Activated CD4-positive, alpha-beta memory T cell treated with anti-CD3 and anti-CD28 coated beads, Interleukin-2, amount 10 ng/mL, durations not matched to agents 7 days and 5 days (primary cell): ENCODE measurements around the gene ELMO1. TPM values are rescaled to one million over a fixed set of nuclear protein-coding genes. Genes with fewer than 3 reads are reported as not detected.

Source experiments
- CTCF ChIA-PET: fragments of 350-600 bp; sonication (Branson Sonifier 250); formaldehyde crosslinking; loops from one replicate; lab custom pipeline; 2021; ENCODE audit warnings: antibody characterized with exemption, inconsistent platforms; lab: Charles Lee
- POLR2A ChIA-PET: fragments of 350-600 bp; sonication (Branson Sonifier 250); formaldehyde crosslinking; loops from one replicate; lab custom pipeline; 2021; ENCODE audit warnings: antibody characterized with exemption; lab: Charles Lee
- DNase-seq: peaks from one replicate; pipeline ENCODE4 v3.0.0-alpha.2; 2020
- H3K27ac Mint-ChIP-seq: one replicate; pipeline ENCODE4 v1.8.0; 2021; ENCODE audit warnings: mild to moderate bottlenecking, mixed read lengths
- H3K27me3 Mint-ChIP-seq: one replicate; pipeline ENCODE4 v1.8.0; 2021; ENCODE audit warnings: mixed read lengths
- H3K36me3 Mint-ChIP-seq: one replicate; pipeline ENCODE4 v1.8.0; 2021; ENCODE audit warnings: low read depth, mixed read lengths
- H3K4me1 Mint-ChIP-seq: one replicate; pipeline ENCODE4 v1.8.0; 2021; ENCODE audit warnings: mixed read lengths
- H3K4me3 Mint-ChIP-seq: one replicate; pipeline ENCODE4 v1.8.0; 2021; ENCODE audit warnings: mild to moderate bottlenecking, mixed read lengths
- H3K9me3 Mint-ChIP-seq: one replicate; pipeline ENCODE4 v1.8.0; 2021; ENCODE audit warnings: mixed read lengths
- total RNA-seq, 2 experiments: library from RNA; stranded (reverse); gene quantifications; one replicate each; pipeline ENCODE4 v1.2.3, GENCODE V29; 2021

The ELMO1 gene
- total RNA-seq, 2 experiments from 2014 or later: 100 to 102 TPM

DNA sequence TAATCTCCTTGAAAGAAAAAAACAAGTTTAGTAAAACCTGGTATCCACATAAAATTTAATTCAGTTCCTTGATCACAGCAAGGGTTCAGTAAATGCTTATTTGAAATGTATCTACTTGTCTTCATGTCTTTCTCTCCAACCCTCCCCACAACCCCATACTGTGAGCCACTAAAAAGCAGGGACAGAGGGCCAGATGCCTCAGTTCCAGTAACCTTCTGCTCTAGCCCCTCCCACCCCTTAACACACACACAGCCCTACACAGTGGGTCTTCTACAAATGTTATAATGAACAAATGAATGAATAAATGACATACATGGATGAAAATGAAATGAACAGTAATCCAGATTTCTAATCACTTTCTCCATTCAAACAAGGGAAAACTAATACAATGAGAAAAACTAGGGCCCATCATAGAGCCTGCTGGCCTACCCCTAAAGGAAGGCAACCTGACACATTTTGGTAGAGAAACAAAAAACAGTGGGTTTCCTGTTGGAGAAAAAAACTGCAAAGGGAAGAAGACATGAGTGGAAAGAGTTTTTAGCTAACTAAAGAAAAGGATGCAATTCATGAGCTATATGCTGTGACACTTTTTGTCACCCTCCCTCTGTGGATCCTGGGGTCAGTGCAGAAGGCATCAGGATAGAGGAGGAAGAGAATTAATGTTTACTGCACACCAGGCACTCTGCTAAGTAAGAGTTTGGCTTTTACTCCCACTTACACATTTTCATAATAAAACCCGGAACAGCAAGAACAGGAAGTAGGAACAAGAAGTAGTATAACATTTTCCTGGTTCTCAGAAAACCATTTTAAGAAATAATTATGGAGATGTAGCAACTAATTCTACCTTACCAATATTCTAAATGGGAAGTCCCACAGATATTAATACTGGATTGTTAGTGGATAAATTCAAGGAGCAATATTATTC is 38.1 kb downstream of the ELMO1 start:
- peaks cover 19% of the 10 kb centered on the region for H3K36me3 Mint-ChIP-seq
- peaks cover 54% of the 10 kb centered on the region for H3K4me1 Mint-ChIP-seq
- ChIA-PET CTCF (interaction anchor here (0.5 to 4.4 kb wide), 3 partner anchors 38 to 138 kb away, joined by 3 to 32 read pairs (median 12); partner anchors contain the start of gene ELMO1), POLR2A (interaction anchor here (0.8 to 2.7 kb wide), 7 partner anchors 29 to 39 kb away, joined by 3 to 18 read pairs (median 3); partner anchors contain the start of gene ELMO1)
- DNase-seq: no peak
- no peaks in the 10 kb centered on the region for H3K27me3 Mint-ChIP-seq
- peak overlapping the region; percentile 49 for H3K4me3 Mint-ChIP-seq
- H3K9me3 Mint-ChIP-seq: peaks cover 6% of the 10 kb centered on the region
- peak overlapping the region; percentile 82 for H3K27ac Mint-ChIP-seq

DNA sequence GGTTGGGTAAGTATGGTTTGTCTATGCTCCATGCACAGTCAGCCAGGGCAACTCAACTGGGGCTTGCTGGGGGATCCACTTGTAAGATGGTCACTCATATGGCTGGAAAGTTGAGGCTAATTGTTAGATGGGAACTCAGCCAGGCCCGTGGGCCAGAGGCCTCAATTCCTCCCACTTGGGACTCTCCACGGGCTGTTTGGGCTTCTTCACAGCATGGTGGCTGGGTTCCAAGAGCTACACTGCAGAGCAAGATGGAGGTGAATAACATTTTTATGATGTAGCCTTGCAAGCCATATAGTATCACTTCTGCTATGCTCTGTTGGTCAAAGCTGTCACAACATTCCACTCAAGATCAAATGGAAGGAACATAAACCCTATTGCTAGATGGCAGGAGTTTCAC is 39.2 kb downstream of the ELMO1 start:
- peaks cover 54% of the 10 kb centered on the region for H3K4me1 Mint-ChIP-seq

DNA sequence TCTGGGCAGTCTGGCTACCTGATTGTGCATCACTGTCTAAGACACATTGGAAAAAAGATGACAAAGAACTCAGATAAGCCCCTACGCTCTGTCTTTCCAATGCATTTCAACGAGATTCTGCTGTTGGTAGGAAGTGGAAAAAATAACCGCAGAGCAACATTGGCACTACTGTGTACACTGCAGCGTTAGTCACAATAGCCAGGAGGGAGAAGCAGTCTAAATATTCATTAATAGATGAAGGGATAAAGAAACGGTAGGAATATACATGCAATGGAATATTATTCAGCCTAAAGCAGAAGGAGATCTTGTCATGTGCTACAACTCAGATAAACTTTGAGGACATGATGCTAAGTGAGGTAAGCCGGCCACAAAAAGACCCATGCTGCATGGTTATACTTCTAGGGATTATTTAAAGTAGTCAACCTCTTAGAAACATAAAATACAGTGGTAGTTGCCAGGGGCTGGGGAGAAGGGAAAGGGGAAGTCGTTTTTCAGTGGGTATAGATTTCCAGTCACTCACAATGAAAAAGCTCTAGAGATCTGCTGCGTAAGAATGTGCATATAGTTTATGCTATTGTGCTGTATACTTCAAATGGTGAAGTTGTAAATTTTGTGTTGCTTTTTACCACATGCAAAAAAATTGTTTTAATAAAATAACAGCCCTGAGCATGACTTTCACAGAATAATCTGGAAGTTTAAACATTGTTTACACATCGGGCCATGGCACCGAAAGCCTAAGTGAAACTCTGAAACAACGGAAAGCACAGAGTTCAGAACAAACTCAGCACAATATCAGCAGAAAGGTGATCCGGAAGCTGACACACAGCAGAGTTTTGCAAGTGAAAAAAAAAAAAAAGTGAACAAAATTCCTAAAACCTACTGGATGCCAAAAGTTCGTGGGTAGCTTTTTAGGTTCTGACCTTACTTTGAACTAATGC is 40.1 kb downstream of the ELMO1 start:
- Mint-ChIP-seq H3K27ac (peak overlapping the region; percentile 82), H3K27me3 (no peaks in the 10 kb centered on the region), H3K4me3 (peak overlapping the region; percentile 73), H3K9me3 (peaks cover 6% of the 10 kb centered on the region), H3K4me1 (peaks cover 54% of the 10 kb centered on the region), H3K36me3 (peaks cover 23% of the 10 kb centered on the region)
- DNase-seq: peak; percentile 30
- ChIA-PET POLR2A (interaction anchor here (0.8 to 2.7 kb wide), 10 partner anchors 12 to 111 kb away, joined by 3 to 18 read pairs (median 4); partner anchors contain the start of gene ELMO1), CTCF (interaction anchor here (0.9 to 4.4 kb wide), 4 partner anchors 29 to 55 kb away, joined by 3 to 32 read pairs (median 8); partner anchors contain the start of gene ELMO1)

More for the DNA sequence above, 39.2 kb downstream of the ELMO1 start:
- CTCF ChIA-PET: interaction anchor here (0.9 to 4.4 kb wide), 3 partner anchors 32 to 56 kb away, joined by 5 to 32 read pairs (median 12); partner anchors contain the start of gene ELMO1
- Mint-ChIP-seq H3K27me3 (no peaks in the 10 kb centered on the region), H3K36me3 (peaks cover 24% of the 10 kb centered on the region), H3K4me3 (peak overlapping the region; percentile 73), H3K27ac (peak overlapping the region; percentile 82), H3K9me3 (peaks cover 6% of the 10 kb centered on the region)
- DNase-seq: no peak
- POLR2A ChIA-PET: interaction anchor here (0.8 to 2.7 kb wide), 12 partner anchors 11 to 110 kb away, joined by 3 to 18 read pairs (median 4); partner anchors contain the start of gene ELMO1

DNA sequence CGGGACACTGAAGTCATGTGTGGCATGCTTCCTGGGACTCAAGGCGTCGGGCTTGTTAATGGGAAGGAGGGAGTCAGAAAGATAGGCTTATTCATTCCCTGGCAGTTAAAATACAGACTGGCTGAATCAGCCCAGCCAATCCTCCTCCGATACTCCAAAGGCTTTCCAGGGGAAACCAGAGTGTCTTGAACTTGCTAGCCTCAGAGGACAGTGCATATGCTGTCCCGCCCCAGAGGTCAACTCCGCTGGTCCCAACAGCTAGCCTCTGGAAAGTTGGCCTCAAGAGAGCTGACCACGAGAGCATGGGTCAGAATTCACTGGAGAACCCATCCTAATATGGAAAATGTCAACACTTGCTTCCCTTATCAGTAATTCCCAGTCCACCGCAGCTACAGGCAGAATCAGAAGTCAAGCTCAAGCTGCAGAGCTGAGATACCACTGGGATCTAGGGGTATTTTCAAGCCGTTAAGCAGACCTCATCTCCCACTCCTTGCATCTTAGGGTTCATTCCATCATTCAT is 43.0 kb downstream of the ELMO1 start:
- peaks cover 17% of the 10 kb centered on the region for H3K9me3 Mint-ChIP-seq
- H3K27ac Mint-ChIP-seq: no peak overlapping the region
- no peak for DNase-seq
- H3K4me1 Mint-ChIP-seq: peaks cover 39% of the 10 kb centered on the region
- H3K4me3 Mint-ChIP-seq: no peak overlapping the region
- peaks cover 31% of the 10 kb centered on the region for H3K36me3 Mint-ChIP-seq
- CTCF ChIA-PET: no interaction called here
- H3K27me3 Mint-ChIP-seq: no peaks in the 10 kb centered on the region
- POLR2A ChIA-PET: no interaction called here

- CTCF ChIA-PET: no interaction called here
- Mint-ChIP-seq H3K27me3 (no peaks in the 10 kb centered on the region), H3K4me1 (peaks cover 34% of the 10 kb centered on the region), H3K27ac (no peak overlapping the region), H3K4me3 (no peak overlapping the region), H3K36me3 (peaks cover 35% of the 10 kb centered on the region), H3K9me3 (peaks cover 17% of the 10 kb centered on the region)
- no peak for DNase-seq
- POLR2A ChIA-PET: no interaction called here
These were observed 43.5 kb downstream of the ELMO1 start for GRCh38 chr7:37405128-37405527.

GRCh38 chr7:37399876-37400421 is 48.7 kb downstream of the ELMO1 start:
- DNase-seq: no peak
- peaks cover 17% of the 10 kb centered on the region for H3K9me3 Mint-ChIP-seq
- H3K36me3 Mint-ChIP-seq: peaks cover 32% of the 10 kb centered on the region
- peaks cover 12% of the 10 kb centered on the region for H3K4me1 Mint-ChIP-seq
- ChIA-PET POLR2A (no interaction called here), CTCF (no interaction called here)
- no peaks in the 10 kb centered on the region for H3K27me3 Mint-ChIP-seq
- no peak overlapping the region for H3K27ac Mint-ChIP-seq
- H3K4me3 Mint-ChIP-seq: no peak overlapping the region

DNA sequence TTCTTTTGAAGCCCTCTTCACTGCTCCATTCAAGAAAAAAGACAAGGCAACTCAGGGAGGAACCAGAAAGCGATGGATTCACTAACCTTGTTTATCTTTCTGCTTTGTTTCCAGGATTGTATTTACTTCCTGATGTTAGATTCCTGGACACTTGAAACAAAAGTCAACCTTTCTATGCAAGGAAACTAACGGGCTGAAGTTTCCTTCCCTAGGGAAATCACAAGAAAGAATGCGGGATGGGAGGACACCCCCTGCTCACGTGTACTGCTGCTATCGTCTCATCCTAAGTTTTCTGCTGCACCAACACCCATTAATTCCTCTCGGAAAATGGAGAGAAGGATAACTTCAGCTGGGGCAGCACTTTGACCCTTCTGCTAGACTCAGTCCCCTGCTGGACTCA is 50.3 kb downstream of the ELMO1 start:
- no peak overlapping the region for H3K4me3 Mint-ChIP-seq
- ChIA-PET POLR2A (no interaction called here), CTCF (no interaction called here)
- H3K27me3 Mint-ChIP-seq: no peaks in the 10 kb centered on the region
- peaks cover 21% of the 10 kb centered on the region for H3K4me1 Mint-ChIP-seq
- no peak for DNase-seq
- H3K9me3 Mint-ChIP-seq: peaks cover 17% of the 10 kb centered on the region
- H3K36me3 Mint-ChIP-seq: peaks cover 28% of the 10 kb centered on the region
- H3K27ac Mint-ChIP-seq: no peak overlapping the region

DNA sequence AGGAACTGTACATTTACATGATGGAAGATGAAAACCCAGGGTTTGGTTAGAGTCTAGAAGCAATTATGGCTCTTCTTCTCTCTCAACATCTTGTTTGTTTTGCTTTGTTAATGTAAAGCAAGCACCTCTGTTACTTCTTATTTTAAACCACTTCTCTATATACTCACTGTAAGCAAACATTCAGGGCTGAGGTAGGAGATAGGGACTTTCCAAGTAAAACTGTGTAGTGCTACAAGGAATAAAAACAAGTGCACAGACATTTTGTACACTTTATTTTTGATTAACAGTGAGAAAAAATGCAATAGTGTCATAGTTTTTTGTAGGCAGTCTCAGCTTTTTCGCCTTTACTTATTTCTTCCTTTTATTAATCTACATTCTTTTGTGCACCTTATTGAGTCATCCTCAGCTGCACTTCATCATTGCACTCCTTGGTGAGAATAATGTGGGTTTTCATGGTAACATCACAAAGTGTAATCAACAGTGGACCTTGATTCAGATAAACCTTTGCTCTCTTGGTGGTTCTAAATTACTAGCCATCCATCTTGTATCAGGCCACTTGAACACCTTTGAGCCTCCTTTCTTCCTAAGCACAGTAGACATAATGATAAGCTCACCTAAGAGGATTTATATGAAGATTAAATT is 52.9 kb downstream of the ELMO1 start:
- Mint-ChIP-seq H3K9me3 (peaks cover under 1% of the 10 kb centered on the region), H3K4me3 (no peak overlapping the region), H3K27me3 (no peaks in the 10 kb centered on the region), H3K27ac (no peak overlapping the region), H3K4me1 (peaks cover 22% of the 10 kb centered on the region), H3K36me3 (peaks cover 7% of the 10 kb centered on the region)
- DNase-seq: no peak
- CTCF ChIA-PET: no interaction called here
- POLR2A ChIA-PET: interaction anchor here (1.2 kb wide), 1 partner anchor 13 kb away, joined by 4 read pairs; no protein-coding TSS in a partner anchor

- H3K9me3 Mint-ChIP-seq: no peaks in the 10 kb centered on the region
- CTCF ChIA-PET: no interaction called here
- no peak overlapping the region for H3K4me3 Mint-ChIP-seq
- peaks cover 24% of the 10 kb centered on the region for H3K4me1 Mint-ChIP-seq
- DNase-seq: no peak
- H3K27me3 Mint-ChIP-seq: no peaks in the 10 kb centered on the region
- POLR2A ChIA-PET: no interaction called here
- no peak overlapping the region for H3K27ac Mint-ChIP-seq
- peaks cover 3% of the 10 kb centered on the region for H3K36me3 Mint-ChIP-seq
These were observed 54.5 kb downstream of the ELMO1 start for GRCh38 chr7:37394158-37394557.

DNA sequence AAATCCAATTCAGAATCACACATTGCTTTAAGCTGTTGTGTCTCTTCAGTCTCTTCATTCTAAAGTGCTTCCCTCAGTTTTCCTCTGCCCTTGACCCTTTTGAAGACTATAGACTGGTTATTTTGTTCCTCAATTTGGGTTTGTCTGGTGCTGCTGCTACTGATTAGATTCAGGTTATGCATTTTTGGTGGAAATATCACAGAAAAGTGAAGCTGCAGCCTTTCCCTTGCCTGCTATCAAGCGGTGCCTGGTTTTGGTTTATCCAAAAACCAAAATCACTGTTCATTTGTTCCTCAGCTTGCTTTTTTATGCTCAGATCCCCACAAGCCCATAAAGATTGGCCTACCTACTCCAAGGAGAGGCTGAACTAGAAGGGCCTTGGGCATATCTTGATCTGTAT is 55.2 kb downstream of the ELMO1 start:
- no peak overlapping the region for H3K4me3 Mint-ChIP-seq
- POLR2A ChIA-PET: no interaction called here
- no peak for DNase-seq
- peaks cover 3% of the 10 kb centered on the region for H3K36me3 Mint-ChIP-seq
- peaks cover 24% of the 10 kb centered on the region for H3K4me1 Mint-ChIP-seq
- CTCF ChIA-PET: interaction anchor here (0.9 kb wide), 2 partner anchors 12 to 55 kb away, joined by 3 read pairs; no protein-coding TSS in a partner anchor
- H3K27me3 Mint-ChIP-seq: no peaks in the 10 kb centered on the region
- H3K9me3 Mint-ChIP-seq: no peaks in the 10 kb centered on the region
- H3K27ac Mint-ChIP-seq: no peak overlapping the region

- DNase-seq: no peak
- no peak overlapping the region for H3K4me3 Mint-ChIP-seq
- no peak overlapping the region for H3K27ac Mint-ChIP-seq
- H3K9me3 Mint-ChIP-seq: no peaks in the 10 kb centered on the region
- ChIA-PET CTCF (no interaction called here), POLR2A (no interaction called here)
- peaks cover 3% of the 10 kb centered on the region for H3K36me3 Mint-ChIP-seq
- no peaks in the 10 kb centered on the region for H3K27me3 Mint-ChIP-seq
- H3K4me1 Mint-ChIP-seq: peaks cover 24% of the 10 kb centered on the region
These were observed 56.0 kb downstream of the ELMO1 start for GRCh38 chr7:37392673-37393017.
